ENCODE data around the gene TSPYL6.

GRCh38 chr2:54289917-54290316 is 33.9 kb upstream of the TSPYL6 start:
- TF ChIP-seq EZH2phosphoT487 (IDR thresholded peaks at IDR 0.05; ENCODE audit: borderline replicate concordance, low read length) (no peak), CTCF (conservative IDR thresholded peaks at IDR 0.05; ENCODE audit: low read depth, low read length) (no peak), EZH2 (IDR thresholded peaks at IDR 0.05; ENCODE audit: low read length, unreplicated experiment) (no peak)

All from PC-3 (cell line).